Muscle of leg (tissue), 11 donors: Measurements from ENCODE around the gene MAP2K3. TPM values are rescaled to one million over a fixed set of nuclear protein-coding genes. Genes with fewer than 3 reads are reported as not detected.
"Not testable (repeated sequence)": the region's sequence is repeated elsewhere in the genome, so short reads cannot be mapped to it uniquely, and the experiment has no call there.

ENCODE experiments used
- DNase-seq: peaks from one replicate; pipeline ENCODE4 v3.0.0; 2013
- H3K27ac ChIP-seq: one replicate; pipeline ENCODE4 v1.5.1; 2013; ENCODE audit warnings: mild to moderate bottlenecking, low read length, control low read depth
- H3K27me3 ChIP-seq: one replicate; pipeline ENCODE4 v1.6.1; 2013; ENCODE audit warnings: low read length; ENCODE audit not compliant: control insufficient read depth, insufficient read depth
- H3K36me3 ChIP-seq: one replicate; pipeline ENCODE4 v1.6.1; 2013; ENCODE audit warnings: low read length; ENCODE audit not compliant: control insufficient read depth, insufficient read depth
- H3K4me1 ChIP-seq: one replicate; pipeline ENCODE4 v1.6.1; 2013; ENCODE audit warnings: low read length; ENCODE audit not compliant: control insufficient read depth, insufficient read depth
- H3K4me3 ChIP-seq: one replicate; pipeline ENCODE4 v1.5.1; 2013; ENCODE audit warnings: low read length, control low read depth
- H3K9me3 ChIP-seq: replicated peaks from 2 replicates; pipeline ENCODE4 v1.6.1; 2013; ENCODE audit warnings: low read depth, low read length; ENCODE audit not compliant: control insufficient read depth
- WGBS: methylation state at CpG from one replicate; pipeline ENCODE4 v1.1.5; 2013; ENCODE audit warnings: missing lambda C conversion rate; ENCODE audit not compliant: insufficient coverage; 5-methylcytosine and 5-hydroxymethylcytosine counted together
- polyA plus RNA-seq, 8 donors: library from polyadenylated mRNA; unstranded; fragments of 120-200 nt; gene quantifications; one replicate each; pipeline versions ENCODE4 v1.2.1 to v1.2.3, GENCODE V29; 2013; ENCODE audit warnings: inconsistent platforms in 1 of 8, low replicate concordance in 1 of 8; ENCODE audit not compliant: insufficient read length in 8 of 8, insufficient read depth in 1 of 8
- total RNA-seq: library from RNA; stranded (reverse); fragments of 120-200 nt; gene quantifications from one replicate; pipeline ENCODE4 v1.2.4, GENCODE V29; 2013

Gene MAP2K3
- total and polyA plus RNA-seq, 9 donors: 10.9 to 35.3 (median 24.6) TPM

DNA sequence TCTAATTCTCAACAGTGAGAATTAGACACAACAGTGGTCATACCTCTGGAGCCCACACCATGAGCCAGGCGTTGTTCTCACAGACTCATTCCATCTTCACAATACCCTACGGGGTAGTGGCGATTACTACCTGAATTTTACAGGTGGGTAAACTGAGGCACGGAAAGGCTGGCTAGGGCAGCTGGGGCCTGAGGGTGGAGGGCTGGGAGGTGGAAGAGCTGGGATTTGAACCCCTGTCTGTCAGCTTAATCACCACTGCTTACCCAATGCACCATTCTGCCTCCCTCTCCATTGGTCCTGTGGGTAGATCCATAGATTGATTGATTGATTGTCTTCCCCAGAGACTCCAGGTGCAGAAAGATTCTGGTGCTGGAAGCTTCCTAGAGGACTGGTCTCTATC lies 60.3 kb downstream of the MAP2K3 start:
- H3K4me3 ChIP-seq, H3K36me3 ChIP-seq: not testable (repeated sequence)

DNA sequence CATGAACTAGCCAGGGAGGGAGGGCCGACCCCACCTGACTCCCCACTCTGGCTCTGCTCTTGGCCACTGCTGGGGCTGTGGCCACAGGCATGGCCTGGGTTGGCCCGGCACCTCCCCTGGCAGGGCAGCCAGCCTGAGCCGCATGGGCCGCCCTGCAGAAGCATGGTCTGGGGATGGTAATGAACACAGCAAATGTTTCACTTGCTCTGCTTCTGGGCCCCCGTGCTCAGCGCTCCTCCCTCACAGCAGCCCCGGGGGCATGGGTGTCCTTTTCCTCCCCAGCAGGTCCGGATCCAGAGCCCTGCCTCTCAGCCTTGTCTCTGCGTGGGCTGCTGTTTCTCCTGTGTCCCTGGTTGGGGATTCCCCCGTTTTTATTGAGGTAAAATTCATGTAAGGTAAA lies 60.7 kb downstream of the MAP2K3 start:
- 36% methylated on average over 3 of the region's 10 CpGs for WGBS
- Histone ChIP-seq H3K36me3 (no peaks in the 10 kb centered on the region), H3K4me3 (no peak overlapping the region), H3K9me3 (no peaks in the 10 kb centered on the region), H3K4me1 (peaks cover 7% of the 10 kb centered on the region), H3K27ac (no peak overlapping the region), H3K27me3 (no peaks in the 10 kb centered on the region)
- no peak for DNase-seq

More for the DNA sequence above, 60.3 kb downstream of the MAP2K3 start:
- not testable (repeated sequence) for H3K9me3 ChIP-seq, H3K4me1 ChIP-seq, H3K27me3 ChIP-seq, DNase-seq, H3K27ac ChIP-seq
- no CpG with 5 or more reads among the region's 4 CpGs for WGBS

DNA sequence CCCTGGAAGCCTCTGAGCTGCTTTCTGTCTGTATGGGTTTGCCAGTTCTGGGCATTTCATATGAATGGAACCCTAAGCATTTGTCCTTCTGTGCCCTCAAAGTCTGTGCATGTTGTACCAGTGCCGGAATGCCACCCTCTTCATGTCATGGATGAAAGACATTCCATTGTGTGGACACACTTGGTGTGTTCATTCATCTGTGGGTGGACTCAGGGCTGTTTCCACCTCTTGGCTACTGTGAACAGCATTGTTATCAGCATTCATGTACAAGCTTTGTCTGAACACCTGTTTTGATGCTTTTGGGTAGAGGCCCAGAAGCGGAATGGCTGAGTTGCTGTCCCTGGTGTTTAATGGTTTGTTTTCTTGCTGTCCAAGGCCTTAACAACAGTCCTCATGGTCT lies 61.6 kb downstream of the MAP2K3 start:
- not testable (repeated sequence) for H3K4me1 ChIP-seq, H3K27ac ChIP-seq, DNase-seq, H3K27me3 ChIP-seq, H3K9me3 ChIP-seq, H3K4me3 ChIP-seq, H3K36me3 ChIP-seq
- no CpG with 5 or more reads among the region's 2 CpGs for WGBS

DNA sequence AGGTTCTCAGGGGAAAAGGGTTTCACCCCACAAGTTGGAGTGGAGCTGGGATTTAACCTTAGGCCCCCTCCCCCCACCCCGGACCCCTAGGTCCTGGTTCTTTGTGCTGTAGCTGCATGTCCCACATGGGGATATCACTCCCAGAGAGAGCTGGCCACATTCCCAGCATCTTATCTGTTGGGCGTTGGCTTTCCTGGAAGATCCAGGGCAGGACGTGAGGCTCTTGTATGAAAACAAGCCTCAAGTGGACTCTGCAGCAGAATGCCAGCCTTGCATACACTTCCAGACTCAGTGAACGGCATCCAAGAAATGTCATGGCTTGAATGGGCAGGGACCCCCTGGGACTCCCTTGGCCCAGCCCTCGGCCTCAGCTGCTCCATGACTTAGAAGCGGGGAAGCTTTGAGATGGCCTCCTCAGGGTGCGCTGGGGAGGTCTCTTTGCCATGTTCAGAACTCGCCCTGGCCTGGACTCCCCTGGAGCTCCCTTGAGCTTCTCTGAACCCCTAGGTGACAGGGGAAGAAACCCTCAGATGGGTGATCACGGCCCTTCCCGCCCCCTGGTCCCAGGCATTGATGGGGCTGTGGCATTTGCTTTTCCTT lies 62.2 kb downstream of the MAP2K3 start:
- not testable (repeated sequence) for H3K4me3 ChIP-seq, H3K27ac ChIP-seq, H3K36me3 ChIP-seq, H3K4me1 ChIP-seq, DNase-seq, H3K27me3 ChIP-seq, H3K9me3 ChIP-seq
- 35% methylated on average over 2 of the region's 10 CpGs for WGBS

DNA sequence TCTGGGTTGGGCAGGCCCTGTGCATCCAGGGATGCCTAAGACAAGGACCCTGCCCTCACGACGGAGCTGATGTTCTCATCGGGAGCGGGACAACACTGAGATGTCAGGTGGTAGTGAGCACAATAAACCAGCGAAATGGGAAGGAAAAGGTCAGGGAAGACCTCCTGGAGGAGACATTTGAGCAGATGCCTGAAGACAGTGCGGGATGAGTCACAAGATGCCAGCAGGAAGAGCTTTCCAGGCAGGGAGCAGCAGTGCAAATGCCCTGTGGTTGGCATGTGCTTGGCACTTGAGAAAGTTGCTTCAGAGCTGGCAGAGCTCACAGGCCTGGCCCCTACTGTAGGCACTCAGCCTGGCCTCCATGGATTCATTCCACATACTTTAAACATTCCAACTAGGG lies 63.1 kb downstream of the MAP2K3 start:
- H3K4me1 ChIP-seq, H3K36me3 ChIP-seq, H3K9me3 ChIP-seq, H3K27me3 ChIP-seq, H3K27ac ChIP-seq, H3K4me3 ChIP-seq, DNase-seq: not testable (repeated sequence)
- WGBS: no CpG with 5 or more reads among the region's 6 CpGs

DNA sequence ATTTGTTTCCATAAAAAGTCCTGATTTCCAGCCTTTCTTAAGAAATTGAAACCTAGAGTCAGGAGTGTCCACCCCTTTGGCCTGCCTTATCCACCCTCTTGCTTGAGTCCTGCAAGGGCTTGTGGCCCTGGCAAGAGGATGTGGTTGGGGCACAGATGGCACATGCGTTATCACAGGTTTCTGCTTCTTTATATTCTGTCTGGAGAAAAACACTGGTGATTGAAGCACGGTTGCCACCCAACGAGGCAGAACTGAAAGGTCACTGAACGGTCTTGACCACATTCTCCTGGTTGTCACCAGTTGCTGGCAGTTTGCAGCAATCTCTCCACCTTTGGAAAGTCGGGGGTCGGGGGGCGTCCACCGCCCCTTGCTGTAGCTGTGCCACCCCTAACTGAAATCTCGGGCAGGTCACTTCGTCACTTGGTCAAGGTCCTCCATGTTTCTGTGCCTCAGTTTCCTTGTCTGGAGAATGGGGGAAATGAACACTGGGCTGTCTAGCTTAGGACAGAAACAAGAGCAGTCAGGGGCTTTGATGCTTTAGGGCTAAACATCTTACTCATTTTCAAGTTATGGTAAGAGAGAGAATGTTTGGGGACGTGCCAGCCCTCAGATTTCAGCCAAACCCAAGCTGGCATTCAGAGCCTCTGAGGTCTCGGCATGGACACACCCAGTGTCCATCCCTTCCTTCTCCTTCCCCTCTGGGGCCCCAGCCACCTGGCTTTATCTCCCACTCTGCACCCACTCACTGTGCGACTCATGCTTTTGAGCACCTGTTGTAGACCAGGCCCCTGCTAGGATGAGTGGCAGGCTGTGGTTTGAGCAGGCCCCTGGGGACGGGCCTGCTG lies 63.8 kb downstream of the MAP2K3 start:
- not testable (repeated sequence) for H3K27ac ChIP-seq, H3K4me1 ChIP-seq, H3K27me3 ChIP-seq, H3K36me3 ChIP-seq, DNase-seq, H3K4me3 ChIP-seq, H3K9me3 ChIP-seq
- WGBS: no CpG with 5 or more reads among the region's 14 CpGs

DNA sequence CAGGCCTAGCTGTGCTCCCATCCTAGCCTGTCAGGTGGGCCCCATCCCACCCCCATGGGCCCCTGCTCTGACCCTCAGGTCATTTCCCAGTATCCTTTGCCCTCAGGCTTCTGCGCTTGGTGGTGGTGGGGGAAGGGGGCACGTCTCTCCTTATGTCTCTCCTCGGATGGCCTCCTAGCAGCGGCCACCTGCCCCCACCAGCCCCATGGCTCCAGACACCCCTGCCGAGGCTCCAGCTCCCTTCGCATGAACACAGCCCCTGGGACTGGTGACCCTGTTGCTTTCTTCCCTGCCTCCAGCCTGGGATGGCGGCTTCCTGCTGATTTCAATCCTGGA lies 64.4 kb downstream of the MAP2K3 start:
- H3K27me3 ChIP-seq, H3K27ac ChIP-seq, H3K4me3 ChIP-seq, H3K4me1 ChIP-seq, H3K36me3 ChIP-seq, H3K9me3 ChIP-seq, DNase-seq: not testable (repeated sequence)
- no CpG with 5 or more reads among the region's 7 CpGs for WGBS

DNA sequence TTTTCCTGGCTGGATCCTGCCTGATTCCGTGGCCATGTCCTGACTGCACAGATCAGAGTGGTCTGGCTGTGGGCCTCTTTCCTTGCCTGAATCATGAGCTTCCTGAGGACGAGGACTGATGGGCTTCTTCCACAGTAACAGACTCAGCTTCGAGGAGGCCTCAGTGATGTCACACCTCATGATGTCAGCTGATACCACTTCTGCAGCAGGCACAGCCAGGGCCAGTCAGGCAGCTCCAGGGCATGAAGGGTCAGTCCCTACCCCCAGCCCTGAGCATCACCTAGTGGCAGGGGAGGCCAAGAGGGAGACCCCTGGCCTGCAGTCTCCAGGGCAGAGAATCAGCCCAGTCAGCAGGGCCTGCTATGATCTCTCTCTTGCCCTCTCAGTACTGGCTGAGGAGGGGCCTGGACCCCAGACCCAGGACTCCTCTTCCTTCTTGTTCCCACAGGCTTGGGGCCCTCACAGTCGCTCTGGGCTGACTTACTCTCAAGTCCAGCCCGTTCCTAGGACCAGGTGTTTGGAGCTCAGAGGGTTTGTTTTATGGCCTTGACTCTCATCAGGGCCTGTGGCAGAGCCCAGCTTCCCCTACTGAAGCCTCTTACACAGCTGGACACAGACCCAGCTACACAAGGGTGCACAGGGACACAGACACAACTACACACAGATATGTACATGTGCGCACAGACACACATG lies 65.0 kb downstream of the MAP2K3 start:
- not testable (repeated sequence) for H3K9me3 ChIP-seq, H3K4me3 ChIP-seq, H3K27me3 ChIP-seq, DNase-seq, H3K27ac ChIP-seq, H3K36me3 ChIP-seq, H3K4me1 ChIP-seq
- WGBS: 50% methylated on average over 1 of the region's 6 CpGs

DNA sequence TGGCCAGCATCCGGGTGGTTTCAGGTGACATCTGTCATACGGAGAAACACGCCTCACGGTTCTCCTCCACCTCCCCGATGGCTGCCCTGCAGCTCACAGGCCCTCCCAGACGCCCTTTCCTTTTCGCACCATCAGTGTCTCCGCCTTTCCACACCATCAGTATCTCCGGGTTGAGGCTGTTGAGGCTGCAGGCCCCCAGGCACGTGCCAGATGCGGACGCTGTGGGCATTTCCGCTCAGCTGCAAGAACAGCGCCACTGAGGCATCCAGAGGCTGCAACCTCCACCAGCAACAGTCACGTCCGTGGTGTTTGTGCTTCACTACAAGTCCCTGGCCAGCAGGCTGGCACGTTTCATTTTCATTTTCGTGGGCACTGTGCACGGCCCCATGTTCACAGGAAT lies 66.0 kb downstream of the MAP2K3 start:
- H3K27ac ChIP-seq, H3K4me1 ChIP-seq, H3K36me3 ChIP-seq, H3K27me3 ChIP-seq, H3K4me3 ChIP-seq, H3K9me3 ChIP-seq, DNase-seq: not testable (repeated sequence)
- WGBS: no CpG with 5 or more reads among the region's 19 CpGs

DNA sequence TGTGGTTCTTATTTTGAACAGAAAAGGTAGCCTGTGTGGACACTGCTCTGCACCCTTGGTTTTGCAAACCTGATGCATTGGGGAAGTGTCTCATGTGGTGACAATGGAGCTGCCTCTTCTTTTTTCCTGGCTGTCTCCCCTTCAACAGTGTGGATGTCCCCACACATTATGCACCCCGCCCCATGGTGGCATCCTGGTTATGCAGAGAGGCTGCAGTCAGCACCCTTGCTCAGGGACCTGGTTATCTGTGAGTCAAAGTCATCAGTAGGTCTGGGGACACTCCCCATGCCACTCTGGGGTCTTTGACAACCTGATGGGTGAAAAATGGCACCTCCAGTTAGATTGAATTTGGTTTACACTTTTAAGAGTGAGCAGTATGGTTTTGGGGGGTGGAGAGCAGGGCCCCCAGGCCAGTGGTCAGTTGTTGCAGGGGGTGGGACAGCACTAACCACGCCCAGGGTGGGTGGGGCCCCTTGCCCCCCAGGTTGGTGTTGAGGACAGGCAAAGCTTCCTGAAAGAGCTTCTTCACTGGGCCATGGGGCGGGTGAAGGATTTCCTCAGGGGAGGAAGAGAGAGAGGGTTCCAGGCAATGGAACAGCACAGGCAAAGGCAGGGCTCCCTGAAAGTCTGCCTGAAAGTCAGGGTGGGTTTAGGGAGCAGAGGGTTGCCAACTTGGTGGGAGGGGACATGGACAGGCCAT lies 67.0 kb downstream of the MAP2K3 start:
- 36% methylated on average over 2 of the region's 3 CpGs for WGBS
- Histone ChIP-seq H3K27ac (no peak overlapping the region), H3K4me1 (no peaks in the 10 kb centered on the region), H3K36me3 (no peaks in the 10 kb centered on the region), H3K4me3 (no peak overlapping the region), H3K9me3 (no peaks in the 10 kb centered on the region), H3K27me3 (no peaks in the 10 kb centered on the region)
- DNase-seq: no peak
